Uterus (tissue), 4 donors: ENCODE measurements around the gene TECPR1. TPM values are rescaled to one million over a fixed set of nuclear protein-coding genes. Genes with fewer than 3 reads are reported as not detected.

ENCODE experiments used
- DNase-seq, 2 donors: peaks; one replicate each; pipeline ENCODE4 v3.0.0-alpha.2; 2019 to 2020
- H3K27ac ChIP-seq, 2 donors: fragments of 200-600 bp; sonication (generic); 1 replicate in 1 of 2; 2 replicates in 1 of 2; pipeline ENCODE4 v1.5.1; 2016 to 2018
- H3K27me3 ChIP-seq, 2 donors: fragments of 200-600 bp; sonication (generic); one replicate each; pipeline ENCODE4 v1.5.1; 2018 to 2019; ENCODE audit warnings: control low read depth in 1 of 2
- H3K36me3 ChIP-seq, 2 donors: fragments of 200-600 bp; sonication (generic); one replicate each; pipeline ENCODE4 v1.5.1; 2019; ENCODE audit warnings: control low read depth in 1 of 2
- H3K4me1 ChIP-seq, 2 donors: fragments of 200-600 bp; sonication (generic); one replicate each; pipeline ENCODE4 v1.5.1; 2018 to 2019; ENCODE audit warnings: control low read depth in 1 of 2
- H3K4me3 ChIP-seq, 2 donors: fragments of 200-600 bp; sonication (generic); 1 replicate in 1 of 2; 2 replicates in 1 of 2; pipeline ENCODE4 v1.5.1; 2018 to 2019; ENCODE audit warnings: mild to moderate bottlenecking in 1 of 2
- H3K9me3 ChIP-seq, 2 donors: fragments of 200-600 bp; sonication (generic); one replicate each; pipeline ENCODE4 v1.5.1; 2019; ENCODE audit warnings: control low read depth in 1 of 2
- POLR2A ChIP-seq, 2 donors: fragments of 450-650 bp; IDR thresholded peaks; one replicate each; pipeline ENCODE4 v1.6.1; 2016; ENCODE audit warnings: antibody characterized with exemption in 2 of 2, mild to moderate bottlenecking in 1 of 2, moderate library complexity in 1 of 2
- intact Hi-C: fragments of 100-400 bp; cut with DNase I; formaldehyde crosslinking; loops from one replicate; pipeline ENCODE4 v1.15.1; 2023; ENCODE audit warnings: low total_unique reads
- total RNA-seq, 4 donors: library from RNA; depleted of rRNA in 3 of 4; stranded (reverse); fragments of >200 nt in 3 of 4; gene quantifications; one replicate each; pipeline versions ENCODE4 v1.1.0 to v1.2.4, GENCODE V29; 2014 to 2023
- TF ChIP-seq, protein P1 (sequence below), 4 experiments: fragments of 200-600 bp in 2 of 4; fragments of 450-650 bp in 2 of 4; sonication (generic) in 2 of 4; IDR thresholded peaks; one replicate each; pipeline ENCODE4 v1.5.1; 2016 to 2019; ENCODE audit warnings: antibody characterized with exemption in 4 of 4, mild to moderate bottlenecking in 2 of 4, moderate library complexity in 1 of 4
- donor health status: DM: yes; HTN: yes; CAD: no.

Gene TECPR1
- total RNA-seq, 4 donors from 2014 or later: 3.1 to 52.6 (median 16.7) TPM

- no peak for DNase-seq
- H3K4me1 ChIP-seq: peaks cover 15 to 53% of the 10 kb centered on the region in 2 donors
- no peaks in the 10 kb centered on the region for H3K36me3 ChIP-seq
- no peaks in the 10 kb centered on the region for H3K9me3 ChIP-seq
- TF ChIP-seq, protein P1, sequence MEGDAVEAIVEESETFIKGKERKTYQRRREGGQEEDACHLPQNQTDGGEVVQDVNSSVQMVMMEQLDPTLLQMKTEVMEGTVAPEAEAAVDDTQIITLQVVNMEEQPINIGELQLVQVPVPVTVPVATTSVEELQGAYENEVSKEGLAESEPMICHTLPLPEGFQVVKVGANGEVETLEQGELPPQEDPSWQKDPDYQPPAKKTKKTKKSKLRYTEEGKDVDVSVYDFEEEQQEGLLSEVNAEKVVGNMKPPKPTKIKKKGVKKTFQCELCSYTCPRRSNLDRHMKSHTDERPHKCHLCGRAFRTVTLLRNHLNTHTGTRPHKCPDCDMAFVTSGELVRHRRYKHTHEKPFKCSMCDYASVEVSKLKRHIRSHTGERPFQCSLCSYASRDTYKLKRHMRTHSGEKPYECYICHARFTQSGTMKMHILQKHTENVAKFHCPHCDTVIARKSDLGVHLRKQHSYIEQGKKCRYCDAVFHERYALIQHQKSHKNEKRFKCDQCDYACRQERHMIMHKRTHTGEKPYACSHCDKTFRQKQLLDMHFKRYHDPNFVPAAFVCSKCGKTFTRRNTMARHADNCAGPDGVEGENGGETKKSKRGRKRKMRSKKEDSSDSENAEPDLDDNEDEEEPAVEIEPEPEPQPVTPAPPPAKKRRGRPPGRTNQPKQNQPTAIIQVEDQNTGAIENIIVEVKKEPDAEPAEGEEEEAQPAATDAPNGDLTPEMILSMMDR (IDR thresholded peaks at IDR 0.05): no peak
- TF ChIP-seq POLR2A (IDR thresholded peaks at IDR 0.05): no peak
- intact Hi-C loops: no loop called here
- H3K27me3 ChIP-seq: no peaks in the 10 kb centered on the region
- H3K27ac ChIP-seq: peak overlapping the region; percentile 52 to 98
- no peak overlapping the region for H3K4me3 ChIP-seq
Measured at GRCh38 chr7:98286701-98287485, 34.9 kb upstream of the TECPR1 start.

DNA sequence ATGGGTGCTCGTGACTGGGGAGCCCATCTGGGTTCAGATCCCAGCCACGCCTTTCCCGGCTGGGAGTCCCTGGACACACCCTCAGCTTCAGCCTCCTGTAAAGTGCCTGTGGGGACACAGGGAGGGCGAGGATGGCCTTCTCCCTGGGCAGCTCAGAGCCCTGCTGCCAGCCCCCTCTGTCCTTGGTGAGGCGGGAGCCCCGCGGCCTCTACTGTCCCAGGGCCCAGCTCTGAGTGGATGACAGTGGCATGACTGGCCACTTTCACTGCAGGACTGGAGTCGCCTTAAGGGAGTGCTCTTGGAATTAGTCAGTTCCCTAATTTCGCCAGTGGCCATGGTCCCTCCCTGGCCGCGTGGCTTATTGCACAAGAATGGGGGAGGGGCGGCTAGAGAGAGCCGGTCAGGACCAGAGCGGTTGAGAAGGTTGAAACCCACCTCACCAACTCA, 34.1 kb upstream of the TECPR1 start:
- intact Hi-C loops: no loop called here
- Histone ChIP-seq H3K27ac (peak overlapping the region; percentile 92 to 98), H3K27me3 (no peaks in the 10 kb centered on the region), H3K4me3 (no peak overlapping the region), H3K9me3 (no peaks in the 10 kb centered on the region), H3K4me1 (peaks cover 15 to 53% of the 10 kb centered on the region in 2 donors), H3K36me3 (no peaks in the 10 kb centered on the region)
- TF ChIP-seq POLR2A (IDR thresholded peaks at IDR 0.05): no peak
- TF ChIP-seq, protein P1 (IDR thresholded peaks at IDR 0.05): no peak
- DNase-seq: peak; percentile 70 to 73

DNA sequence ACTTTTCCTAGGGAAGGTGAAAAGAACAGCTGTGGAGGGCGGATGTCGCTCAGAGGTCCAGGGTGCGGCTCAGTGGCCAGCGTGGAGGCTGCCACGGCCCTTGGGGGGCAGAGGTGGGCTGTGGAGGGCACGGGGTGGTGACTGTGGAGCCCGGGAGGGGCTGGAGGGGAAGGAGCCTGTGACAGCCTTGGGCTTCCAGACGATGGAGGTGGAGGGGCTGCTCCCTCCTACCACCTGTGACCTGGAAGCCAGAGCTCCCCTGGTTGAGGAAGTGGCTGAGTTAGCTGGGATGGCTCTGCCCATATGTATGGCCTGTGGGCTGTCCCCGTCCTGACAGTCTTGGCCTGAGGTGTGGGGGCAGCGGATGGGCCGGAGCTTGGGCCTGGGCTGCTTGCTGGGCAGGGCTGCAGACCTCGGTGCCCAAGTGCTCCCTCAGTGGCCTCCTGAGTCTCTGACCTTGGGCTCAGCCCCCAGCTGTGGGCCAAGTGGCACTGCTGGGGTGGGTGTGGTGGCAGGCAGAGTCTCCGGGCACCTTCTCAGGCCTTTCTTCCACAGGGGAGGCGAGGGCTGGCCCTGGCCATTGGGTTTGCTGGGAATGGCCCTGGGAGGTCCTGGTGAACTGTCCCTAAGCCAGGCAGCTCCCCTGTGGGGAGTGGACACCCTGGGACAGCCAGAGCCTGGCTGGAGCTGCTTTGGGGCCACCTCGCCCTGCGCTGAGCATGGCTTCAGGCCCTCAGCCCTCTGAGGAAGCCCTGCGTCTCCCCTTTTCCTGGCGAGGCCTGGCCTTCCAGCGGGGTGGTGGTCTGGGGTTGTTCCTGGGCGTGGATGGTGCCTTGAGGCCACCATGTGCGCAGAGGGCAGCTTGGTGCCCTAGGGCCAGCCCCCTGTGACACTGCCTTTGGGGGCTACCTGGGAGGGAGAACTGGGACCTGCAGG, 33.4 kb upstream of the TECPR1 start:
- H3K36me3 ChIP-seq: no peaks in the 10 kb centered on the region
- no peaks in the 10 kb centered on the region for H3K27me3 ChIP-seq
- H3K4me1 ChIP-seq: peaks cover 15 to 53% of the 10 kb centered on the region in 2 donors
- peak overlapping the region; percentile 91 to 92 for H3K4me3 ChIP-seq
- H3K27ac ChIP-seq: peak overlapping the region; percentile 92 to 98
- DNase-seq: no peak
- TF ChIP-seq, protein P1 (IDR thresholded peaks at IDR 0.05): no peak
- TF ChIP-seq POLR2A (IDR thresholded peaks at IDR 0.05): no peak
- intact Hi-C loops: no loop called here
- H3K9me3 ChIP-seq: no peaks in the 10 kb centered on the region

DNA sequence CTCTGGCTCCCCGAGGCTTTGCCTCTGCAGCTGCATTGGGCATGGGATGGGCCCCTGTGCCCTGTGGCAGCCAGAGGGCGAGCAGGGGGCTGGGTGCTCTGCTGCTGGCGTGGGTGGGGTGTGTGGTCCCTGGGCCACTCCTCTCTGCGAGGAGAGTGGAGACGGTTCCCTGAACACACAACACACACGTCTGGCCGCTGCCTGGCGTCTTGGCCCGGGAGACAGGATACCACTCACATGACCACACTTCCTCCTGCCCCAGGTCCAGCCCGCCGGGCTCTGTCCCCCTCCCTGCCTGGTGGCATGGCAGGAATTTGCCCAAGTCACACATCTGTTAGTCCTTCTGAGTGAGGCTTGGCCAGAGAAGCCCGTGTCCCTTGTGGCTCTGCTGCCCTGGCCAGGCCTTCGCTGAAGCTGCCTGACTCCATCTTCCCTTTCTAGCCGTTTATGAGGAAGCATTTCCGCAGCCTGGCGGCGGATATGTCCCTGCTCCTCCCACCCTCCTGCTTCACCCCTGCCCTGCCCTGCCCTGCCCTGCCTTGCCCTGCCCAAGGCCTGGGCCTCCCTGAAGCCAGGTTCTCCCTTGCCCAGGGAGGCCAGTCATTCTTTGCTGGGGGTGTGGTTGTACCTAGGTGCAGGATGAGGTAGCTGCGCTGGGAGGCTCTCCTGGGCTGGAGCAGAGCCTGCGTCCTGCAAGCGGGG, 32.5 kb upstream of the TECPR1 start:
- peak overlapping the region; percentile 91 to 92 for H3K4me3 ChIP-seq
- peaks cover 15 to 53% of the 10 kb centered on the region in 2 donors for H3K4me1 ChIP-seq
- intact Hi-C loops: no loop called here
- no peaks in the 10 kb centered on the region for H3K9me3 ChIP-seq
- no peaks in the 10 kb centered on the region for H3K27me3 ChIP-seq
- TF ChIP-seq, protein P1 (IDR thresholded peaks at IDR 0.05): no peak
- TF ChIP-seq POLR2A (IDR thresholded peaks at IDR 0.05): peak in 1 of 2 donors; percentile 33
- no peaks in the 10 kb centered on the region for H3K36me3 ChIP-seq
- peak; percentile 52 to 66 for DNase-seq
- peak overlapping the region; percentile 92 to 98 for H3K27ac ChIP-seq
